HG03066 (cell line): ENCODE data around the gene APOBR.

Experiments used
- ATAC-seq: cut with Tn5 transposase; IDR thresholded peaks from one replicate; pipeline ENCODE4 v1.9.1; 2021; ENCODE audit warnings: low read depth; ENCODE audit not compliant: unreplicated experiment

Gene APOBR

DNA sequence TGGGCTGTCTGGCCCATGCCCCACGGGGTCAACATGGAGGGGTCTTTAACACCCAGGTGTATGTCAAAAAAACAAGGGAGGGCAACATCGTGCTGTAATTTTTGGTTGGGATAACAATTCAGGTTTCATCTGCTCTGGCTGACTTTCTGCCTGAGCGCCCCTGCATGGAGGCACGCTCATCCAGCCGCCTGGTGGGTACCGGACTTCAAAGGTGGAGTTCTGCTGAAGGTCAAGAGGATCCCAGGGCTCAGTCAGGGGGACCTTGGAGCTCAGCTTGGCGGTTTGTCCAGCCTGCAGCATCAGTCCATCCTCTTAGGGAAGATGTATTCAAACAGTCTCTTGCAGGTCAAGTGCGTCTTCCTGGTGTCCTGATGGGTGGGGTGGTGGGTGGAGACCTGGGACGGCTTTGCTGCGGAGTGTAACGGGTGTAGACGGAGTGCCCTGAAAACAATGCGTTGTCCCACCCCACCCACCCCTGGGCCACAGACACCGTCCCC, 53.9 kb downstream of the APOBR start:
- no peak for ATAC-seq
